ENCODE measurements around the gene OSBPL6.
"Not testable (repeated sequence)": the region's sequence is repeated elsewhere in the genome, so short reads cannot be mapped to it uniquely, and the experiment has no call there.

Gene OSBPL6
- total RNA-seq: 0.74 to 1.2 reads per million in 2 donors

- peak; percentile 14 to 81 (median 23) for DNase-seq
These were observed at the start of gene OSBPL6 for GRCh38 chr2:178193823-178194599. Gene OSBPL6 (plus strand): TSS chr2:178194512. CDS start chr2:178306185, 111,673 bp downstream.

DNA sequence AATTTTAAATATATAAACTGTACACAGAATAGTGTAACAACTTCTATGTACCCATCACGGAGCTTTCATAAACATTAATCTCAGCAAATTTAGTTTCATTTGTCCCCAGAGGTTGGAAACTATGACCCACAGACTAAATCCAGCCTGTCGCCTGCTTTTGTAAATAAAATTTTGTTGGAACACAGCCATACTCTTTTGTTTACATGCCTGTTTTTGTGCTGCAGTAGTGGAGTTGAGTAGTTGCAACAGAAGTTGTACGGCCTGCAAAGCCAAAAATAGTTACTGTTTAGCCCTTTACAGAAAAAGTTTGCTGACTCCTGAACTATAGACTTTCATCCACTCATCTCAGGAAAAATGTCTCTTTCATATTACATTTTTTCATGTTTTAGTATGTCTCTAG is 42.3 kb upstream of the OSBPL6 start:
- no peak for DNase-seq

GRCh38 chr2:178152542-178152941 is 41.8 kb upstream of the OSBPL6 start:
- DNase-seq: no peak

GRCh38 chr2:178152977-178153376 is 41.3 kb upstream of the OSBPL6 start:
- DNase-seq: no peak

DNA sequence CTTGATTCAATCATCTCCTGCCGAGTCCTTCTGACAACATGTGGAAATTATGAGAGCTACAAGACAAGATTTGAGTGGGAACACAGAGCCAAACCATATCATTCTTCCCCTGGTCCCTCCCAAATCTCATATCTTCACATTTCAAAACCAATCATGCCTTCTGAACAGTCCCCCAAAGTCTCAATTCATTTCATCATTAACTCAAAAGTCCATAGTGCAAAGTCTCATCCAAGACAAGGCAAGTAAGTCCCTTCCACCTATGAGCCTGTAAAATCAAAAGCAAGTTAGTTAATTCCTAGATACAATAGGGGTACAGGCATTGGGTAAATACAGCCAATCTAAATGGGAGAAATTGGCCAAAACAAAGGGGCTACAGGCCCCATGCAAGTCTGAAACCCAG is 40.4 kb upstream of the OSBPL6 start:
- DNase-seq: not testable (repeated sequence)

DNA sequence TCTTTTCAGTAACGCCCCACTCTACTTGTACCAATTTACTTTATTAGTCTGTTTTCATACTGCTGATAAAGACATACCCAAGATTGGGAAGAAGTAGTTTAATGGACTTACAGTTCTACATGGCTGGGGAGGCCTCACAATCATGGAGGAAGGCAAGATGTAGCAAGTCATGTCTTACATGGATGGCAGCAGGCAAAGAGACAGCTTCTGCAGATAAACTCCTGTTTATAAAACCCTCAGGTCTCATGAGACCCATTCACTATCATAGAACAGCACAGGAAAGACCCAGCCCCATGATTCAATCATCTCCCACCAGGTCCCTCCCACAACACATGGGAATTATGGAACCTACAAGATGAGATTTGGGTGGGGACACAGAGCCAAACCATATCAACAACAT is 38.8 kb upstream of the OSBPL6 start:
- DNase-seq: no peak

- no peak for DNase-seq
These were observed 36.7 kb upstream of the OSBPL6 start for GRCh38 chr2:178157574-178157973.

GRCh38 chr2:178159966-178160365 is 34.3 kb upstream of the OSBPL6 start:
- DNase-seq: no peak

GRCh38 chr2:178160601-178161000 is 33.7 kb upstream of the OSBPL6 start:
- no peak for DNase-seq

DNA sequence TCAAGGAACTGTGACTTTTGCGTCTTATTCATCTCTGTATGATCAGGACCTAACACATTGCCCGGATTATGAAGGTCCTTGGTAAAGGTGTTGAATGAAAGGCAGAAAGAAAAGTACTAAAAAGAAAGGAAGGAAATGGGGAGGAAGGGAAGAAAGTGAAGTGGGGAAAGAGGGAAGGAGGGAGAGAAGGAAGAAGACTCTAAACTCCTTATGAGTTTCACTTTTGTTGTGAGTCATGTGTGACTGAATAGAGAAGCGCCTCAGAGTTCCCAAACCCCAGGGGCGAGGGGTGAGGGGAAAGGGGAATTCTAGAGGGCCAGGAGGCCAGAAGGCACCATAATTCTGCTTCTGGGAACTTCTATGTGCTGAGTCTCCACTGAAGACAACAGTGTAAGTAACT is 30.9 kb upstream of the OSBPL6 start:
- DNase-seq: no peak

DNA sequence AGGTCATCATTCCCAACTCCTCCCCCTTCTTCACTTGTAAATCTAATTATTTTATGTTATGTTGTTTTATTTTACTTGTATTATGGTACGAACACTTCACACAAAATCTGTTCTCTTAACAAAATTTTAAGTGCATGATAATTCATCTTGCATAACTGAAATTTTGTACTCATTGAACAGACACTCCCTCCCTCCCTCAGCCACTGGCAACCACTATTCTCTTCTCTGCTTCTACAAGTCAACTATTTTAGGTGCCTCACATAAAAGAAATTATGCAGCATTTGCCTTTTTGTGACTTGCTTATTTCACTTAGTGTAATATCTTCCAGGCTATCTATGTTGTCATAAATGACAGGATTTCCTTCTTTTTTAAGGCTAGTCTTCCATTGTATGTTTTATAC is 30.4 kb upstream of the OSBPL6 start:
- DNase-seq: no peak

GRCh38 chr2:178173657-178174056 is 20.7 kb upstream of the OSBPL6 start:
- DNase-seq: no peak

GRCh38 chr2:178177066-178177679 is 17.1 kb upstream of the OSBPL6 start:
- DNase-seq: no peak

GRCh38 chr2:178180648-178181047 is 13.7 kb upstream of the OSBPL6 start:
- DNase-seq: not testable (repeated sequence)

GRCh38 chr2:178187861-178188260 is 6.5 kb upstream of the OSBPL6 start:
- DNase-seq: no peak

DNA sequence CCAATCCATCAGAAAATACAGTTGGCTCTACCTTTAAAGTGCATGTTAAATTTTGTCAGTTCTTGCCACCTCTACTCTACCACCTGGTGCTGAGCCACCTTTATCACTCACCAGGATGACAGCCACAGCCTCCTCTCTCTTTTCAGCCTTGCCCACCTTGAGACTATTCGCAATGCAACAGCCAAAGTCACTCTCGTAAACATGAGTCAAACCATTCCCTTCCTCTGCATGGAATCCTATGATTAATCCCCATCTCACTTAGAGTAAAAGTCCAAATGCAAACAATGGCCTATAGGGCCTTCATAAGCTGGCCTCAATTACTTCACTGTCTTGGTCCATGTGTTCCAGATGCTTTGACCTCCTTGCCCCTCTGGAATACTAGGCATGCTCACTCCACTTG is 5.8 kb upstream of the OSBPL6 start:
- no peak for DNase-seq

GRCh38 chr2:178191004-178191508 is 3.3 kb upstream of the OSBPL6 start:
- DNase-seq: peak in 1 of 5 experiments; percentile 75

DNA sequence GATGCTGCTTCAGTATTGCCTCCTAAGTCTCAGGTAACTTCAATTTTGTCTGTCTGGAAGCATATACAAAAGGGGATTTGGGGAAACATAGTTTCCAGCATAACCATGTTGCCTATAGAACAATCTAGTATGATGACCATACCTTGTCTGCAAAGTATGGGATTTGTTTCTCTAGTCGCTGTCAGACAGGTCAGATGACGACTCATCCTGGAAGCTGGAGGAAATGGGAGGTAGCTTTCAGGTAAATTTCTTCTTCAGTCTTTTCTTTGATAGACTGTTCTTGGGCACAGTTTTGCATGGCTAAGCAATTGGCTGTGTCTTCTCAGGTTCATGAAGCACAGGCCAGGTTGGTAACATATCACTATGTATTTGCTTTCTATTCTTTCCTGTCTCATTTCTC is 2.8 kb upstream of the OSBPL6 start:
- no peak for DNase-seq

DNA sequence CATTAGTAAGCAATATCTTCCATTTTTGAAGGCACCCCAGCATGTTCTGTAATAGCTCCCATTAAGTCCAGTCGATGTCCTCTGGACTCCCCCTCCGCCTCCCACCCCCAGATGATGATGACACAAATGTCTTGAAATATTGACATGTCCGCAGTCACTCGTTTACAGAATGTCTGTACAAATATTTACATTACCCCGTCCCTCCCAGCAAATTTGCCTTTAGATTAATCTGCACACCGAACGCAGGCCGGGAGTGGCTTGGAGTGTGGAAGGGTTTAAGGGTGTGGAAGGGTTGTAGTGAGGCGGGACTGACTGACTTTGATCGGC is 853 bp upstream of the OSBPL6 start:
- DNase-seq: no peak

GRCh38 chr2:178194600-178195389 is 483 bp downstream of the OSBPL6 start:
- peak in 1 of 5 experiments; percentile 1 for DNase-seq

GRCh38 chr2:178195390-178196166 is 1.3 kb downstream of the OSBPL6 start:
- DNase-seq: peak in 1 of 5 experiments; percentile 1

DNA sequence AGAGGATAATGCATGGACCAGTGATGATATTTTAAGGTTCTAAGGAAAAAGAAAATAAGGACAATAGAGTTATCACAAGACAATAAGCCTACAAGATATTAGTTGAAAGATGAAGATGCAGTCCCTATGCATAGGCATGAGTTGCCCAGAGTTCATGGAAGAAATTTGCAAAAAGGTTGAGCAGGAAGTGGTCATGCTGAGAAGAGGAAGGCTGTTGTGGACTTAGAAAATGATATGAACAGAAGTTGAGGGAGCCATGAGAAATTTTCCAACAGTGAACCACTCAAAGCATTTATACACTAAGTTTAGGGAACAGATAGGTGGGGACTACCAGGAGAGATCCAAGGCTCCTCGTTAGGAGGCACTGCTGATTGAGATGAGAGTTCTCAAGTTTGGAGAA is 3.5 kb downstream of the OSBPL6 start:
- no peak for DNase-seq

- not testable (repeated sequence) for DNase-seq
These were observed 4.1 kb downstream of the OSBPL6 start for GRCh38 chr2:178198441-178198840.
